K562 (cell line): ENCODE data around the gene ZGLP1. TPM values are rescaled to one million over a fixed set of nuclear protein-coding genes. Genes with fewer than 3 reads are reported as not detected.
A peak's percentile ranks its signal among the peaks of the same experiment; 100 is the strongest.

Experiments
- ATF3 ChIP-seq, 2 experiments: fragments of 450-650 bp in 1 of 2; sonication (generic) in 1 of 2; formaldehyde crosslinking in 1 of 2; IDR thresholded peaks in 1 of 2; conservative IDR thresholded peaks in 1 of 2; 2 replicates each; pipeline versions ENCODE4 v1.6.1 to v1.8.1; 2016 to 2023; ENCODE audit warnings: mild to moderate bottlenecking in 2 of 2, moderate library complexity in 2 of 2, inconsistent platforms in 1 of 2, missing genetic modification reagents in 1 of 2
- ATF4 ChIP-seq: fragments of 450-650 bp; formaldehyde crosslinking; IDR thresholded peaks from 2 replicates; pipeline ENCODE4 v1.4.0; 2022; ENCODE audit warnings: mild to moderate bottlenecking, moderate library complexity
- BRCA1 ChIP-seq, 2 experiments: fragments of 450-650 bp in 1 of 2; sonication (generic) in 1 of 2; formaldehyde crosslinking in 1 of 2; IDR thresholded peaks; 2 replicates each; pipeline versions ENCODE4 v1.5.0 to v1.6.1; 2017 to 2020; ENCODE audit warnings: mild to moderate bottlenecking in 1 of 2, missing genetic modification reagents in 1 of 2
- DIDO1 ChIP-seq: fragments of 450-650 bp; IDR thresholded peaks from 2 replicates; pipeline ENCODE4 v1.6.1; 2016; ENCODE audit warnings: low read depth, missing biosample characterization, missing genetic modification characterization
- DLX4 ChIP-seq: fragments of 250-450 bp; sonication (Bioruptor Pico); IDR thresholded peaks from 2 replicates; pipeline ENCODE4 v1.6.1; 2021; ENCODE audit warnings: mild to moderate bottlenecking
- GTF2B ChIP-seq: IDR thresholded peaks from 2 replicates; pipeline ENCODE4 v1.6.1; 2011; ENCODE audit not compliant: insufficient read length; ENCODE audit errors: extremely low read depth
- IRF9 ChIP-seq: fragments of 450-650 bp; IDR thresholded peaks from 2 replicates; pipeline ENCODE4 v1.6.1; 2016; ENCODE audit warnings: missing biosample characterization, missing genetic modification characterization
- MAZ ChIP-seq, 2 experiments: fragments of 450-650 bp in 1 of 2; sonication (generic) in 1 of 2; formaldehyde crosslinking; IDR thresholded peaks in 1 of 2; conservative IDR thresholded peaks in 1 of 2; 2 replicates each; pipeline versions ENCODE4 v1.4.0 to v1.5.0; 2020; ENCODE audit warnings: mild to moderate bottlenecking in 1 of 2, missing genetic modification reagents in 1 of 2
- MXD1 ChIP-seq: fragments of 250-450 bp; sonication (Bioruptor Pico); IDR thresholded peaks from 2 replicates; pipeline ENCODE4 v1.8.0; 2021; ENCODE audit warnings: borderline replicate concordance, mild to moderate bottlenecking, moderate library complexity; ENCODE audit not compliant: poor library complexity, severe bottlenecking
- PHB2 ChIP-seq: fragments of 450-650 bp; IDR thresholded peaks from 2 replicates; pipeline ENCODE4 v1.6.1; 2017; ENCODE audit warnings: low read depth
- RNF219 ChIP-seq: fragments of 250-450 bp; sonication (Bioruptor Pico); IDR thresholded peaks from 2 replicates; pipeline ENCODE4 v1.5.0; 2022; ENCODE audit warnings: mild to moderate bottlenecking
- UBTF ChIP-seq, 2 experiments: IDR thresholded peaks; 2 replicates each; pipeline ENCODE4 v1.6.1; 2012; ENCODE audit warnings: improper control_type of control experiment in 2 of 2, low read depth in 2 of 2, low read length in 2 of 2, borderline replicate concordance in 1 of 2
- ZBTB8A ChIP-seq: fragments of 450-650 bp; IDR thresholded peaks from 2 replicates; pipeline ENCODE4 v1.6.1; 2018; ENCODE audit warnings: mild to moderate bottlenecking, moderate library complexity; ENCODE audit not compliant: partially characterized antibody
- ZNF311 ChIP-seq: fragments of 250-450 bp; sonication (Bioruptor Pico); IDR thresholded peaks from 2 replicates; pipeline ENCODE4 v1.4.0; 2020; ENCODE audit warnings: mild to moderate bottlenecking, moderate library complexity
- ZNF644 ChIP-seq: fragments of 200-800 bp; sonication (Bioruptor generic); IDR thresholded peaks from 2 replicates; pipeline ENCODE4 v1.6.1; 2016; ENCODE audit warnings: low read depth, missing genetic modification characterization, missing compliant biosample characterization
- polyA plus RNA-seq, 8 experiments: library from polyadenylated mRNA; depleted of rRNA in 4 of 8; stranded (reverse) in 5 of 8; unstranded in 3 of 8; fragments of >200 nt; fragmentation: Nextera tagmentation in 2 of 8; fragmentation: Illumina TruSeq in 1 of 8; extraction: Ambion mirVana in 2 of 8; extraction: Trizol in 1 of 8; gene quantifications; 2 replicates each; pipeline versions ENCODE4 v1.2.1 to v1.2.3, GENCODE V29; 2011 to 2014; ENCODE audit warnings: inconsistent platforms in 1 of 8, missing spikeins in 1 of 8
- total RNA-seq, 7 experiments: library from RNA; depleted of rRNA in 6 of 7; stranded (reverse); fragments of >200 nt in 6 of 7; fragmentation: Illumina TruSeq in 2 of 7; extraction: Trizol in 2 of 7; gene quantifications; 2 replicates each; pipeline versions ENCODE4 v1.2.1 to v1.2.3, GENCODE V29; 2011 to 2021; ENCODE audit warnings: low replicate concordance in 1 of 7

Gene ZGLP1
- total and polyA plus RNA-seq, 9 of the 15 experiments (the other 6 are each of a cell fraction or from before 2014, with no cell fraction given), result 0.24 to 4.5 (median 2.2) TPM

GRCh38 chr19:10305139-10305806 lies 4.3 kb downstream of the ZGLP1 start (continued):
- TF ChIP-seq MAZ (CRISPR knock-in tag; conservative IDR thresholded peaks at IDR 0.05 in 1 of 2, IDR thresholded peaks at IDR 0.05 in 1 of 2), result no peak
- no peak for TF ChIP-seq ZNF644 (tag)
- TF ChIP-seq ZNF311 (CRISPR knock-in tag), result 0 out of 2 replicates have a peak, but pooled peaks have one; percentile 36
- TF ChIP-seq DLX4 (CRISPR knock-in tag), result no peak
- no peak for TF ChIP-seq ZBTB8A
- TF ChIP-seq ATF4 (CRISPR knock-in tag), result no peak
- no peak for TF ChIP-seq GTF2B
- peak; percentile 7; the same call in 1 of the 2 replicates for TF ChIP-seq IRF9
- no peak for TF ChIP-seq MXD1 (CRISPR knock-in tag)
- peak; percentile 46; the same call in 1 of the 2 replicates for TF ChIP-seq DIDO1 (tag)
- TF ChIP-seq BRCA1 (IDR thresholded peaks at IDR 0.05), result no peak
- no peak for TF ChIP-seq BRCA1 (CRISPR knock-in tag; IDR thresholded peaks at IDR 0.05)
- TF ChIP-seq PHB2, result no peak
- TF ChIP-seq UBTF (IDR thresholded peaks at IDR 0.05; ENCODE audit: borderline replicate concordance in 1 of 2, low read depth in 2 of 2, low read length in 2 of 2), result no peak
- TF ChIP-seq RNF219 (CRISPR knock-in tag), result no peak
- peak; percentile 63 for TF ChIP-seq ATF3 (IDR thresholded peaks at IDR 0.05)
- TF ChIP-seq ATF3 (CRISPR knock-in tag; conservative IDR thresholded peaks at IDR 0.05), result no peak
